GM19467 (cell line): ENCODE measurements around the gene DUSP8.

Experiments
- ATAC-seq: cut with Tn5 transposase; IDR thresholded peaks from one replicate; pipeline ENCODE4 v1.9.1; 2021; ENCODE audit warnings: mild to moderate bottlenecking, moderate library complexity; ENCODE audit not compliant: unreplicated experiment

The DUSP8 gene

DNA sequence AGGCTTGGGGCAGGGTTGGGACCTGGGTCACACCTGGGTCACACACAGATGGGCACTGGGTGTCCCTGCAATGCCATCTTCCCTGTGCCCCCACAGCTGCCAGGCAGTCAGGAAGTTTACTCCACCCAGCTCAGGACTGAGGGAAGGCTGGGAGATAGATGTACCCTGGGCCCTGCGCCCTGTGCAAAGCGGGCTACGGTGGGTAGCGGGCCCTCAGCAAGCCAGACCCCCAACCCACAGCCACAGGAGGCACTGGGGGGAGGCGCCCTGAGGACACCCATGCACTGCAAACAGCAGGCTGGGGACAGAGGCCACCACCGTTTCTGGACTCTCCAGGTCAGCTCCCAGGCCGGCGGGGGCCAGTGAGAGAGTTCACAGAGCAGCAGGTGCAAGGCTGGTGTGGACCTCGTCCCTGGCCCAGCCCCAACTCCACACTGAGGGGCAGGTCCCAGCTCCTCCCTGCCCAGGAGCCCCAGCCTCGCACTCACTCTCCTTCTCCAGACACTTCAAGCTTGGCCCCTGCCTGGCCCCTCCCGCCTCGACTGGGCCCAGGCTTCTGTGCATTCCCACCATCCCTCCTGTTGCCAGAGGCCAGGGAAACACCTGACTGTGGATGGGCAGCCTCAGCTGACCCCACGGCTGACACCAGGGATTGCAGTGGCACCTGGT is 4.9 kb downstream of the DUSP8 start:
- ATAC-seq = no peak

DNA sequence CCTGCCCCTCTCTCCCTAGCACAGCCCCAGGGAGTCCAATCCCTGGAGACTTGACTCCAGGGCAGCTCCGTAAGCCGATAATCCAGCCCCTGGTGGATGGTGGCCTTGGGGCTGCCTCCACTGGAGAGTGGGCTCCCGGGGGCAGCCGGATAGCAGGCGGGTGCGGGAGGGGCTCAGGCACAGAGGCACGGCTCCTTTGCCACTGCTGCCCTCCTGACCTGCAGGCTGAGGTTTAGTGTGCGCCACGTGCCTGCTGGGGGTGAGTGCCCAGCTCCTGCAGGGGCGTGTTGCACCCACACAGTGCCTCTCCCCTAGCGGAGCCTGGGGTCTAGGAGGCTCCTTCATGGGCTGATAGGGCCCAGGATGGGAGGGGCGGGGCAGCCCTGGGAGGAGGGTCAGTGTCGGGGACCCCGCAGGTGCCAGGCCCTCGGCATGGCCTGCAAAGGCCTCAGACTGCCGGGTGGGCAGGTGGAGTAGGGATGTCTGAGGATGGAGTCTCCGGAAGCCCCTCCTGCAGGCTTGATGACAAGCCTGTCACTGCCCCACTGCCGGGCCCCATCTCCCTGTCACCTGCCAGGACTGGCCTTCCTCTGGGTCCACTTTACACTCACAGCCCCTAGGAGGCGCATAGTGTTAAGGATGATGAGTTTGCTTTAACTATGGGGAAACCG is 5.6 kb downstream of the DUSP8 start:
- no peak for ATAC-seq

DNA sequence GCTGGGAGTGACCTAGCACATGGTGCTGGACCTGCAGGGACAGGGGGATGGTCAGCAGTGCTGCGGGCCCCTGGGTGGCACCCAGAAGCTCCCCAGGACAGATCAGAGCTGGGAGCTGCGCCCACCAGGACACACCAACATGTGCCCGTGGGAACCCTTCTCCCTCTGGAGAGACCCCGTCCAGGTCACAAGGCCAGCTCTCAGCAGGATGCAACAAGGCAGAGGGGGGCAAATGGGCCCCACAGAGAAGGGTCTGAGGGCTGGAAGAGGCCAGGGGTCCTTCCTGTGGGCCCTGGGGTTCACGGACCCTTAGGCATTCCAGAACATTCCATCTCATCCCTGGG is 6.2 kb downstream of the DUSP8 start:
- no peak for ATAC-seq

DNA sequence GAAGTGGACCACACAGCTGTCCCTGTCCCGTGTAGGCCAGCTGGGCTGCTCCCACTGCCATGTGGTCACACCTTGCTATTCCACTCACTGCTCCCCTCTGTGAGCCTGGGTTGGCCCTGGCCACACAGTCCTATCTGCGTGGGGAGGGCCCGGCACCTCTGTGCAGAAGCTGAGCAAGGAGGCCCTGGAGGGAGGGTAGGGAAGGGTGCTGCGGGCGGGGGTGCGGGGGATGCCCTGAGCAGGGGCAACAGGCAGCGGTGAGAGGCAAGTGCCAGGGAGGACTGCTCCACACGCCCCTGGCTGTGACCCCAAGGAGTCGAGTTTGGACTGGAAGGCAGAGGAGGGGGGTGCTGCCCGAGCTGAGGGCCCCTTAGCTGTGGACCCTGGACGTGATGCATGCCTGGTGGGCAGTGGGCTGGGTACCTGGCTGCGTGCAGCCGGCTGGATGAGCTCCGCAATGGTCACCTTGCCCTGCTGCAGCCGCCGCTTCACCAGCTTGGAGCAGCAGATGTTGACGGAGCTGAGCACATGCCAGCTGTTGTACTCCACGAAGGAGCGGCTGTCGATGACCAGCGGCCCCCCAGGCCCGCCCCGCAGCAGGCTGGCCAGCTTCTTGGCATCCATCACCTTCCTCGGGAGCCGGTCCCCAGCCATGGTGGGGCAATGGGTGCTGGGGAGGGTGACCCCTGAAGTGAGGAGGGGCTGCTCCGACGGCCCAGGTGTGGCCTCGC is 6.7 kb downstream of the DUSP8 start:
- no peak for ATAC-seq

DNA sequence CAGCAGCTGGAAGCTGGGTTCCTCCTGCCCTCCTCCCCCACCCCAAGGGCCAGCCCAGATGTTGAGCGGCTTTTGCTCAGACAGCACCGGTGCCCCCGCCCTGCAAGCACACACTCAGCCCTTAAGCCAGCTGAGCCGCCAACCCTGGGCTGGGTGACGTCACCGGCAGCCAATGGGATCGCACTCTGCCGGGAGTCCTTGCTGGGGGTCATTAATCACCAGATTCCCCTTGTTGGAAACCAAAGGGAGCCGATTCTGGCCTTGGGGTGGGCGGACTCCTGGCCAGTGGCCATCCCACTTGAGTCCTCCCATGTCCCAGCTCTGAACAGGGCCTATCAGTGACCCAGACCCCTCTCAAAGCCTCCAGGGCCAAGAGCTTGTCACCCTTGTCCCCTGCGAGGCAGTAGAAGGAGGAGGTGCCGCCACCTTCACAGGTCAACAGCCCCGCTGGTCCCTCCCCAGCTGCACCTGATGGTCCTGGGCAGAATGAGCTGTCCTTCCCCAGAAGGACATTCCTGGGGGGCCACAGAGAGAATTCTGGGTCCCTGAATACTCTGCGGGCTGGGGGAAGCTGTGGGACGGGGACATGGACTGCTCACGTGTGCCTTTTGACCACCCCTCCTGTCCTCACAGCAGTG is 7.4 kb downstream of the DUSP8 start:
- ATAC-seq = no peak

DNA sequence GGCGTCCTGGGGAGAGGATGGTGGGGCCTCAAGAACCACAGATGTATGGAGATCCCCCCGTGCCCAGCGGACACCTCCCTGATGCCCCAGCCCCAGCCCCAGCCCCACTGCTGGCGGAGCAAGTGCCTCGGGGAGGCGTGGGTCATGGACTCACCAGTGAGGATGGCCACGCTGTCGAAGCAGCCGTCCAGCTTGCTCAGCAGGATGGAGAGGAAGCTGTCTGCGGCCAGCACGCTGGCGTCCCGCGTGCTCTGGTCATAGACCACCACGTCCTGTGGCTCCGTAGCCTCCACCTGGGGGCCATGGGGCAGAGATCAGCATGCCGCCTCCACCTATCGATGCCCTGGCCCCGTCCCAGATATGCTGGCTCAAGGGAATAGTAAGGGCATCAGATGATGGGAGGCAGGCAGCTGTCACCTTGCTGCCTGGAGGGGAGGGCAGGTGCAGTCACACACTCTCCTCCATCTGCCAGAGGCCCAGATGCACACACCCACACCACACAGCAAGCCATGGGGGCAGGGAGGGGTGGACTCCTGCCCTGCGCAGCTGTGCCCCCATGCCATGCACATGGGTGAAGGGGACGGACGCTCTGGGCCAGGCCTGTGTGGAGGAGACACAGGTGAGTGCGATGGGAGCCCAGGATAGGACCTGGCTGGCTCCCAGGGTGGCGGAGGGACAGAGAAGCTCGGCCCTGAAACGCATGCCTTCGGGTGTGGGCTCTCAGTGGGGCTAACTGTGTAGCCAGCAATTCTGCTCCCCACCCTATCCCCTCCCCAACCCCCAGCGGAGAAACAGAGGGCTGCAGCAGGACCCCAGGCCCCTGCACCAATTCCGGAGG is 8.2 kb downstream of the DUSP8 start:
- no peak for ATAC-seq

DNA sequence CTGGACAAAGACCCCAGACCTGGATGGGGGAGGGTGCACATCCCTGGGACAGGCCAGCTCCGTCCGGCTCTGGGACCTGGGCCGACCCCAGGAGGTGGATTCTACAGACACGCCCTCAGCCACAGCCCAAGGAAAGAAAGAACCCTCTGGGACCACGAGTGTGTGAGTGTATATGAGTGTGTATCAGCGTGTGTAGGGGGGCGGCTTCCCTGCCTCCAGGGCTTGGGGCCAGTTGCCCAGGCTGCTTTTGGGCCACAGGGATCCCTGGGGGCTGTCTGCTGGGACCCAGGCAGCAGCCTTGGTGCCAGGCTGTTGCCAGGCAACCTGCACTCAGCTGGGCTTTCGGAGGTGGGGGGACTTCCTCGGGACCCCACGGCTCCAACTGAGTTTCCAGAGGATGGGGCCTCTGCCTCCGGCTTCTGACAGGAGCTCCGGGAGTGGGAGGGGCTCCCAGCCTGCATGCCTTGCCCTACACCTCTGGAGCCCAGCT is 8.9 kb downstream of the DUSP8 start:
- no peak for ATAC-seq

DNA sequence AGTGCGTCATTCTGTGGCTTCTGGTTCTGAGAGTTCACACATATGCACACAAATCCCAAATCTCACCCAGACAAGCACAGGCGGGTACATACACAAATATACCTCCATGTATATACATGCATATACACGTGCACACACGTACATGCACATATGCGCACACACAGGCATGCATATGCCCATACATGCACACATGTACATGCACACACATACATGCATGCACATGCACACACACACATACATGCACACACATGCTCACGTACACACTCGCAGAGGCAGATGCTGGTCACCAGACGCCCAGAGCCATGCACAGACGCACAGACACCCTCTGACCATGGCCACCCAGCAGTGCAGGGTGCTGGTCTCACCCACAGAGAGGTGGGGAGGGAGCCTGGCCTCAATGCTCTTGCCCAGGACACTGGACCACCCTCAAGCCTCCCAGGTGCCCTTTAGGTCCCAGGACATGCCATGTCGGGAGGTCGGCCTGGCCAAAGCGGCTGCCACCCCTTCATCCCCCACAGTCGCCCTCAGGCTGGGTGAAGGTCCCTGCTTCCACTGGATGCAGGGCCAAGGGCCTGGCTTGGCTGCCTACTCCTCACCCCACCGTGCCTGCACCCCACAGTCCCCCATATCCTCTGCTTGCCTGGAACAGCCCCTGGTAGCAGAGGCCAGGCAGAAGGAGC is 9.5 kb downstream of the DUSP8 start:
- ATAC-seq = no peak

DNA sequence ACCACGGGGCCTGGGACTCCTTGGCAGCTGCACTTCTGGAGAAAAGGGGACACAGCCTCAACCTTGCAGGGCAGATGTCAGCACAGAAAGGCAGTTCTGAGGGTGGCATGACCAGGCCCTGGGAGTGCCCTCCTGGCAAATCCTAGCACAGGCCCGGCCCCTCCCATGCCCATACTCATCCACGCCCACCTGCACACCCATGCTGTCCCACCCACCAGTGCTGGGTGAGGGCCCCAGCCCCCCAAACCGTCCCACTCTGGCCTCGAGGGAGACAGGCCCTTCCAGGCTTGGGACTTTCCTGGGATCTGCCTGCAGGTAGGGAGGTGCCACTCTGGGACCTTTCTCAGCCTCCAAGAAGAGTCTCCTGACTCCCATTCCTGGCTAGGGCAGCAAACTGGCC is 10.1 kb downstream of the DUSP8 start:
- no peak for ATAC-seq

DNA sequence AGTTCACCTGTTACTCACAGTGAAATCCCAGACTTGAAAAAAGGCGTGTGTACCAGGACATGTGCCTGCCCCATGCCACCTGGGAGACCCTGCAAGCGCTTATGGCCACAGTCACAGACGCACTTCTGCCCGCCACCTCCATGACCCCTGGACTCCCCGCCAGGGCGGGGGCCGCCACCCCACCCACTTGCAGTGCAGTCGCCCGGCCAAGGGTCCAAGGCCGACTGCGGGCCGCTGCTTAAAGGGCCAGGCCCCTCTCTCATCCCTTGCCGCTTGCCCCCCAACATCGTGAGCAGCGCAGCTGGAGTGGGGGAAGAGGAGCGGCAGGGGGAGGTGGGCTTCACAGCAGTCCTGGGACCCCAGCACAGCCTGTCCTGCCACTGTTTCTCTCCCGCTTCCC is 10.8 kb downstream of the DUSP8 start:
- ATAC-seq = no peak

DNA sequence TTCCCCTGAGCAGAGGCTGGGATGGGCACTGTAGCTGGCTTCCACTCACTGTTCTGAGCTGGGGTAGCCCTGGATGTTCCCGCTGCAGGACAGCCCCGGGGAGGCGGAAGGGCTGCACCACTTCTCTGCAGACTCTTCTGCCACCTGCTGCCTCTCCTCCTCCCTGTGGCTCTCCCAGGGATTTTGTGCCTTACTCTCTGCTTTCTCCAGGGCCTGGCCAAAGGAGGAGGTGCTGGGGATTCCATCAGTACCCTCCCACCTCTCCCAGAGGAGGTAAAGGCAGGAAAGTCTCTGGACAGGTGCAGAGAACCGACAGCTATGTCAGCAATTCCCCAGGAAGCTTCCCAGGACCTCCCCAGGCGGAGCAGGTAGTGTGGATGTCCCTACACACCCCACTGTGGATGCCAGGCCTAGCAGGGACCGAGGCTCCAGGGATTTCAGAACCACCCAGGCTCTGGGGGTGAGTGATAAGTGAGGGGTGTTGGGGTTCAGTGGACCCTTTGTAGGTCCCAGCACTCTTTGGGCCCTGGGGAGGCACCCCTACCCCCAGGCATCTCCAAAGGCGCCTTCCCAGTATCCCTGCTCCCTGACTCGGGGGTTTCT is 11.3 kb downstream of the DUSP8 start:
- no peak for ATAC-seq

DNA sequence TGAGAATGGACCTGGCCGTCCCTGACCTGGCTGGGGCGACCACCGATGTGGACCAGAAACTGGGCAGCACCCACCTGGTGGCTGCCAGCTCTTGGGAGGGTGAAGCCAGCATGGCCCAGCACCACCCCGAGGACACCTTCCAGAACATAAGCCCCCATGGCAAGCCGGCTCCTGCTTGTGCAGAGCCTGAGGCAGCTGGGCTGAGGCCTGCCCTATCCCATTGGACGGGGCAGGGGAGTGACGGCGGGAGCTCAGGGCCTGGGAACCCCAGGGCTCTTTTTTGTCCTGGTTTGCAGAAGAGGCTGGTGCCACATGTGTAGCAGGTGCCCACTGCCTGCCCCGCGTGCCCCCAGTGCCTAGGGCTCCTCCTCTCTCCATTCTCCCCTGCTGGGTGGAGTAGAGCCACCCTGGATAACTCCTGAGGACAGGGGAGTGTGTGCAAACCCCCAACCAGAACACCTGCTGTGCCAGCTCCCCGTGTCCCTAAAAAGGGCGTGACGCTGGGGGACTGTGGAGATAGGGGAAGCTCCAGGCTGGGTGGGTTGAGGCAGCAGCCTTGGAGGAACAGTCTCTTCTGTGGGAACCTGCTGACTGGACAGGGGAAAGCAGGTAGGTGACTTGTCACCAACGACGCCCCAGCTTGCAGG is 11.9 kb downstream of the DUSP8 start:
- no peak for ATAC-seq

DNA sequence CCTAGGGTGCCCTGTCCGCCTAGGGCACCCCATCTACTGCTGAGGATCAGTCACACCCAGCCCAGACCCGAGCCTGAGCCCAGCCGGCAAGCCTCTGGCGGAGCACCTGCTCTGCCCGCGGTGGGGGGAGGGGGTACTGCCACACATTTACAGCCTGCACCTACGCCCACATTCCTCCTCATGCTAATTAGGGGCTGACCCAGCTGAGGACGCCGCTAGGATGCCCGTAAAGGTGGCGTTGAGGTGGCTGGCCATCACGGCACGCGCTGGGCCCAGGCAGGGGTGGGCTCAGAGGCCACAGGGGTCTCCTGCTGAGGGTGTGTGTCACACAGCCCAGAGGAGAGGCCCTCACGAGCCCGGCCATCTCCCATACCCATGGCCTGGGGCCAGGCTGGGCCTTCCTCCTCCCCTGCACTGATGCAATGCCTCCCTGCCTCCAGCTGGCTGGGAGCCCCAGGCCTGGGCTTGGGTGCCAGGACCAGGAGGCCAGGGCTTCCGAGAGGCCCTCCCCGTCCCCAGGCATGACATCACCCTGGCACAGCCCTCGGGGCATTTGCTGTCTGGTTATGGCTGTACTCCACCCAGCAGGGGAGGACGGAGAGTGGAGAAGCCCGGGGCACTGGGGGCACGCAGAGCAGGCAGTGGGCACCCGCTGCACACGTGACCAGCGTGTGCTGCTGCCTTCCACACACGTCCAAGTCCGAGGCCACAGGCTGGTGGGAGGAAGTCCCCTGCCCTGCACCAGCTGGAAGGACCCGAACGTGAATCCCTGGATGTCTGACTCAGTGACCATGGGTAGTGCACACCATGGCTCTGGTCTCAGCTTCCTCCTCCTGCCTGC is 12.7 kb downstream of the DUSP8 start:
- no peak for ATAC-seq

DNA sequence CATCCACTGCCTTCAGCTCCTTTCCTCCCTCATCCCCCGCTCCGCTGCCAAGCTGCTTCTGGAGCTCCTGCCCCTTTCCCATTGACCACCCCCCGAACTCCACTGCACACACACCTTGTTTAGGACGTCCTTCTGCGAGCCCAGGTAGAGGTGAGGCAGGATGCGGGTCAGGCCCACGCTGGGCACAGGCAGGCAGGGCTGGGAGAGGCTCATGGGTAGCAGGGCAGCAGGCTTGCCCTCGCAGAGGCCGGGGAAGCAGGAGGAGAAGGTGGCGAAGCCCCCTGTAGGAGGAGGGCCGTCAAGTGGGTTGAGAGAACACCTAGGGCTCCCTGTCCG is 13.3 kb downstream of the DUSP8 start:
- ATAC-seq = no peak

DNA sequence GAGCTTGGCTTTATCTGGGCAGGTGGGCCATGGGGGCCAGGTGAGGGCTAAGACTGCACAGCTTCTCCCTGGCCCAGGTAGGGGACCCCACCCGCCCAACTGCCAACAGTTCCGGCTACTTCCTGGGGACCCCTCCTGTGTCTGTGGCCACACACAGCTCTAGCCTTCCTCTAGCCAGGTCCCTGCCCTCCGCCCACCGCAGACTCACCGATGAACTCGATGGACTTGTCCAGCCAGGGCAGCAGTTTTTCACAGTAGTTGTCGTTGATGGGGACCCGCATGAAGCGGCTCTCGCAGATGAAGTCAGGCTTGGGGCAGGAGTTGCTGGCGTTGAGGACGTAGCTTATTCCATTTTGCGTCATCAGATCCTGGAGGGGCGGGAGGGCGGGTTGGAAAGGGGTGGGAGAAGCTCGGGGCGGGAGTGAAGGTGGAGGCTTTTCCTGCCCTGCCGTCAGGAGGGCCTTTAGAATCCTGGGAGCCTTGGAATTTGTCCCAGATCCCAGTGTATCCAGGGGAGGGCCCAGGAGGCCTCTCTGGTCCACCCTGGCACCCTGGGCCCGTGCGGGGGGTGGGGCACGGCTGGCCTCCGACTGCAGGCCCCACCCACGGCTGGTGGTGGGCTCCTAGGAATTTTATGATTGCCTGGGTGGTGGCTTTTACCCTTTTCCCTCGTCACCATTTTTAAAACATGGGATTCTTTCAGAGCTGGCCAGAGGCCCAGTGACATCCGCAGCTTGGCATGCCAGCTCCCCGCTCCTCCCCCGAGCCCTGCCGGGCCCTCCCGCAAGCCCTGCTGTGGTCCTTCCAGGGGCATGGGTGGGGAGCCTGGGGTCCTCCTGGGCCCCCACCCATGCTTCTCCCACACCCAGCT is 13.9 kb downstream of the DUSP8 start:
- ATAC-seq = no peak

DNA sequence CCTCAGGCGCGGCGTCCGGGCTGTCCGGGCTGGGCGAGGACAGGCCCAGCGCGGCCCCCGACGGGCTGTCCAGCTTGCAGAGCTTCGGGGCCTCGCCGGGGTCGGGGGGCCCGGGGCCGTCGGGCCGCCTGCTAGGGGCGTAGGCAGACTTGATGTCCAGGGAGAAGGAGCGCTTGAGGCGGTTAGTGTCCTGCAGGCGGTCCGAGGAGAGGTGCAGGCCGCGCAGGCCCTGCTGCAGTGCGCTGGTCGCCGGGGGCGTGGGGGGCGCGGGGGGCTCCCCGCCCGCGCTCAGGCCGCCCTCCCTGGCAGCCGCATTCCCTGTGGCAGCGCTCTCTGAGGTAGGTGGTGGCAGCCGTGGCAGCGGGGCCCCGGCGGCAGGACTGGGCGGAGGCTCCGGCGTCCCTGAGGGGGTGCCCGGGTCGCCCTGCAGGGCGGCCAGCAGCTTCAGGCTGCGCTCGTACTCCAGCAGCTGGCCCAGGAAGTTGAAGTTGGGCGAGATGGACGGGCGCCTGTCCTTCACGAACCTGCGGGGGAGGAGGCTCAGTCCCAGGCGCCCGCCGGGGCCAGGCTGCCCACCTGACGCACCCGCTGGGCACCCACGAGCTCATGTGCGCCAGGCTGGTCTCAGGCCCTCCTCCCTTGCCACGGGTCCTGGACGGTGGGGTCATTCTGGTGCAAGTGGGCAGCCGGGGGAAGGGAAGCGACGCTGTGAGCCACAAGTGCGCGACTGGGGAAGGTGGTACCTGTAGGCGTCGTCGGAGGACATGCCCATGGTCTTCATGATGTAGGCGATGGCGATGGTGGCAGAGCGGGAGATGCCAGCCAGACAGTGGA is 14.8 kb downstream of the DUSP8 start:
- ATAC-seq = no peak
